HG03280 (cell line): Measurements from ENCODE around the gene NHERF1.

Source experiments
- ATAC-seq: cut with Tn5 transposase; IDR thresholded peaks from one replicate; pipeline ENCODE4 v1.9.1; 2021; ENCODE audit warnings: mild to moderate bottlenecking, moderate library complexity; ENCODE audit not compliant: unreplicated experiment

Gene NHERF1

DNA sequence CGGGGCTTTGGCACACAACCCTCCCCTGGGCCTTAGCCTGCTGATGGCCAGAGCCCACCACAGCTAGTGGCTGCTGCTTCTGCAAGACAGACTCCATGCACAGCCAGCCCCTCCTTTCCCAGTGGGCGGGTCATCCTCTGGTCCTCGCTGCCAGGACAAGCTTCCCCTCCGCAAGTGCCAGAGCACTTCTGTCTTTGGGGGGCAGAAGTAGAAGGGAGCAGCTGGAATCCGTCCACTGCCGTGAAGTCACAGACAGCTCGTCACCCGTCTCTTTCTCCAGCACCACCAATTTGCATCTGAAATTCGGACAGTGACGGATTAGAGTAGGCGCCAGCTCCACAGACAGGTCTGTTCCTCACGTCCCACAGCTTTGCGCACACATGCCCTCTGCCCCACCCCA is 59.0 kb downstream of the NHERF1 start:
- no peak for ATAC-seq

DNA sequence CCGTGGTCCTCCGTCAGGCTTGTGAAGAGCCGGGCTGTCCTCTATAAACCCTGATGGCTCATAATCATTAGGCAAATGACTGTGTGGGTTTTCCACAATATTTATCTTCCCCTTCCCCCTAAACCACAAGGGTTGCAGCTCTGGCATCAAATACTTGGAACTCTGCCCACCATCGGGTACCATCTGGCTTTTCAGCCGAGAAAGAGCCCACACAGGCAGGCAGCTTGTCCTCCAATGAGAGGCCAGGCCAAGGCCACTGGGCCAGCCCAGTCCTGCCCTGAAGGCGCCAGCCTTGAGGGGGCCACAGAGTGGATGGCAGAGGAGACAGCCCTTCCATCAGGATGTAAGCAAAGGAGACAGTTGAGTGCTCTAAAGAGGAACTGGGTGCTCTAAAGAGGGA is 59.5 kb downstream of the NHERF1 start:
- no peak for ATAC-seq

DNA sequence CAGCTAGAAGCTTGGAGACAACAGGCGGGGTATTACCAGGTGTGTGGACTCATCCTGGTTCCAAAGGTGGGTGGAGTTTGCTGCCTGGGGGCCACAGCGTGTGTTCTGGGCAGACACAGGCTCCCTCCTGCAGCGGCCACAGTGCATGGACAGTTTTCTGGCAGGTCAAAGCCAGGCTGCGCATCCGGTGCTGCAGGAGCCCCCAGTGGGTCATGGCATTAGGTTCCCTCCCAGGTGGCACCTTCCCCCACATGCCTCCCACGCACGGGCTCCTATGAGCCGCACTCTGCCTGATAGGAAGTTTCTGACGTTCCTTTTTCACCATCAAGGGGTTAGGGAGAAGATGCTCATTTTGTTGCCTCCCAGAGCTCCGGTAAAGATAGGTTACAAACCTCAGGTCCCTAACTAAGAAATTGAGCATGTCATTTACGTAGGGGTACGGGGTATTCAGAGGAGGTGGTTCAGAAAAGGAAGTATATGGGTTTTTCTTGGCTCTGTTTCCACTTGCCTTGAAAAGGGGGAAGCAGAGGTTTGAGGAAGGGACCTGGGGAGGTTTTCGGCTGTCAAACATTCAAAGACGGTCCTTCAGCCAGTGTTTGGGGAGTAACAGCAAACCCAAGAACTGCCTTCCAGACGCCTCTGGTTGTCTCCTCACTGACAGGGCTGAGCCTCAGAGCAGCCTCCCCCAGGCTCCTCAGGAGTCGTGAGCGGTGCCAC is 60.4 kb downstream of the NHERF1 start:
- no peak for ATAC-seq

DNA sequence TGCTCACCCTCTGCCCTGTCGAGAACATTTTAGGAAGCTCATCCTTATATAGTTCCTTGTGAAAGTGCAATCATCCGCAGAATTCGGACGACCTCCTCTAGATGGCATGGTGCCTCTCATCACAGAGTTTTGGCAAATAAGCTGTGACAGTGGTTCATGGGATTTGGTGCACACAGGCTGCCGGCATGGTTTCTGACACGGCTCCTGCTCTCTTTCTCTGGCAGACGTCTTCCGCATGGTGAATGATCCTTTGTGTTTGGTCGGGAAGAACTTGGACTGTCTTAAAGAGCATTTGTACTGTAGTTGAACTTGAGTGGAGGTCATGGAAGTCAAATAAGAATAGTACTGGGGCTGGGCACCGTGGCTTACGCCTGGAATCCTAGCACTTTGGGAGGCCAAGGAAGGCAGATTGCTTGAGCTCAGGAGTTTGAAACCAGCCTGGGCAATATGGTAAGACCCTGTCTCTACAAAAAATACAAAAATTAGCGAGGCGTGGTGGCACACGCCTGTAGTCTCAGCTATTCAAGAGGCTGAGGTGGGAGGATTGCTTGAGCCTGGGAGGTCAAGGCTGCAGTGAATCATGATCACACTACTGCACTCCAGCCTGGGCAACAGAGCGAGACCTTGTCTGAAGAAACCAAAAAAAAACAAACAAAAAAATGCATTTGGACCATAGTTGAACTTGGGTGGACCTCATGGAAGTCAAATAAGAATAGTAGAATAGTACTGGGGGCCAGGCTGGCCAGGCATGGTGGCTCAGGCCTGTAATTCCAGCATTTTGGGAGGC is 62.5 kb downstream of the NHERF1 start:
- no peak for ATAC-seq

DNA sequence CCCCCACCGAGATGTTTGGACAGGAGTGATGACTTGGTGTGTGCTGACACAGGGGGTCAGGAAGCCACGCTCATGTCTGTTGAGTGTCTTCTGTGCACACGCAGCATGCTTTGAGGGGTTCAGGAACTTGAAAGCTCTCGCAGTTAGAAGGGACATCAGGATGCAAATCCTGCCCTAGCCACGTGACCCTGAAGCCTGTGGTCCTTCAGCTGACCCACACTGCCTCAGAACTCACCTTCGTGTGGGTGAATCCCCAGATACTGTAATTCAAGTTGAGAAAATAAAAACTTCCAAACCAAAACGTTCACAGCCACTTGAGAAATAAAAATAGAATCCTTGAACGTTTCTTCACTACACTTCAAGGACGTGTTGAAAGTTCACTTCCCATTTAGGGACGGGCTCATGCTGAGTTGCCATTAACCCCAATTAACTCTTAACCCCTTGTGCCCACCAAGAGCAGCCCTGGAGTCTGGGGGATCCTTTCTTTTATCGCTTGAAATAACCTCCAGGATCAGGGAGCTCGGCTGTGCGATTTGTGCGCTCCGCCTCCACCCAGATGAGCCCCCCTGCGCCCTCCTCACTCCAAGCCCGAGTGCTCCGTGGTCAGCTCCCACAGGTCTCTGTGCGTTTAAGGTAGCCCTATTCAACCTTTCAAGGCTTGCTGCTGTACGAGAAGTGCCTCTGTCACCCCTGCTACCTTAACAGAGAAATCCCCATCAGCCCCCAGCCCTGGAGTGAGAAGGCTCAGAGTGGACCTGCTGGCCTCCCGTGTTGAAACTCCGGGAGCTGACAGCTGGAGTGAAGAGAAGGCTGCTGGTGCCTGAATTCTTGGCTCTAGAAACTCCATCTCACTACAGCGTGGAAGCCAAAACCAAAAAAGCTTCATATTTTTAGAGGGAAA is 63.9 kb downstream of the NHERF1 start:
- no peak for ATAC-seq

DNA sequence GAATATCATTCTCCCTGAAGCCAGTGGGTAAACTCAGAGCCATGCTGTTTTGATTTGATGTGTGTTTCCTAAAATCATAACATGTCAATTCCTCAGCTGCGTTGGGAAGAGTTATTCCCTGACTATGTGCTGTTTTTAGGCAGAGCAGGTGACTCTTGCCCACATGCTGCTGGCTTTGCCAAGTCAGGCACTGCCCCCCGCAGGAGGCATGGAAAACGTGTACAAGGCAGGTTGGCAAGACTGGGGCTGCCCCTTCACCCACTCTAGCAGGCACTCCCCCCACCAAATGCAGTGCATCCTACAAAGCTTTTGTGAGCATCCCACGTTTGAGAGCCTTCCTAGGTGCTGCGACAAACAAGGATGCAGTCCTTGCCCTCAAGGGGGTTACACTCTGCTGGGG is 66.0 kb downstream of the NHERF1 start:
- ATAC-seq: no peak

DNA sequence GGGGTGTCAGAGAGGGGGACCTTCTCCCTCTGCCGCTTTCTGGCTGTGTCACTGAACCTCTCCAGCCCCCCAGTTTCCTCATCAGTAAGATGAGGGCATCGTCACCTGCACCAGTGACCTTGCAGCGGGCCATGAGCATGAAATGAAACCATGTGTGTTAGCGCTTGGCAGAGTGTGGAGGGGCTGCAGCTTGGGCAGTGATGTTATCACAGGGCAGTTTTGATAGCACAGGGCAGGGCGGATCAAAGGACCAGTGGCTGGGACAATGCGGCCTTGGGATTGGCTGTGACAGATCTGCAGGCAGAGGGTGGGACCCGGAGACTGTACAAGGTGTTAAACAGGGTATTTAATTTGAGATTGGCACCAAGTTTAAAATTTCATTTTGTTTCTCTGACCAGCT is 66.6 kb downstream of the NHERF1 start:
- ATAC-seq: no peak

DNA sequence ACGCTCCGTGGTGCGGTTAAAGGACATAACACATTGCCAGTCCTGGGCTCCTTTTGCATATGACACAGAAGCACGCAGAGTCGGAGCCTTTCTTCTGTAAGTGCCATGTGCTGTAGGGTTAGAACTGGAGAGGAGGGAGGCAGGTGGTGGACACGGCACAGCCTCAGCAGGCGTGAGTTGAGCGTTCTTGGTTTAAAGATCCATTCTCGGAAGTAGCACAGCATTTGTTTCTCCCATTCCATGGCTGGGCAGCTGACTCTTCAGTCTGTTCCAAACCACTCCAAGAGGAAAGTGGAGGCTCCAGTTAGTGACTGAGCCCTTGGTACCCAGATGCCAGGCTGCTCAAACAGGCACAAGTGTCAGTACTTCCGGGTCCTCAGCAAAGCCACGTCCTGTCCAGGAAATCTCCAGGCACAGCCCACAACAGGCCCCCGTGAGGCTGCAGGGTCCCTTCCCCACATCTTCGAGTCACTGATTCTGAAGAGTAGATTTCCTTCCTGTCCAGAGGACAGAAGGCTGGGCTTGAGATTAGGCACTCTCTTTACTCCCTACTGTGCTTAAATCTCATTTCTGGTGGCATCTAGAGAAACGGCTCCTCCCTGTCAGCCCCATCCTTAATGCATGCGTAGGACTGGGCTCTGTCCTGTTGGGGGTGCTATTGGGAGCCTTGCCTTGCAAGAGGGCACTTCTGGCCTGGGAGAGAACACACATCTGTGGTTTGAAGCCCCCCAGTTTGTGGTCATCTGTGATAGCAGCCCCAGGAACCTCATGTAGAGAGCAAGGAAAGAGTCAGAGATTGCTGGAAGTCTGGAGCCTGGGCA is 67.3 kb downstream of the NHERF1 start:
- ATAC-seq: no peak

DNA sequence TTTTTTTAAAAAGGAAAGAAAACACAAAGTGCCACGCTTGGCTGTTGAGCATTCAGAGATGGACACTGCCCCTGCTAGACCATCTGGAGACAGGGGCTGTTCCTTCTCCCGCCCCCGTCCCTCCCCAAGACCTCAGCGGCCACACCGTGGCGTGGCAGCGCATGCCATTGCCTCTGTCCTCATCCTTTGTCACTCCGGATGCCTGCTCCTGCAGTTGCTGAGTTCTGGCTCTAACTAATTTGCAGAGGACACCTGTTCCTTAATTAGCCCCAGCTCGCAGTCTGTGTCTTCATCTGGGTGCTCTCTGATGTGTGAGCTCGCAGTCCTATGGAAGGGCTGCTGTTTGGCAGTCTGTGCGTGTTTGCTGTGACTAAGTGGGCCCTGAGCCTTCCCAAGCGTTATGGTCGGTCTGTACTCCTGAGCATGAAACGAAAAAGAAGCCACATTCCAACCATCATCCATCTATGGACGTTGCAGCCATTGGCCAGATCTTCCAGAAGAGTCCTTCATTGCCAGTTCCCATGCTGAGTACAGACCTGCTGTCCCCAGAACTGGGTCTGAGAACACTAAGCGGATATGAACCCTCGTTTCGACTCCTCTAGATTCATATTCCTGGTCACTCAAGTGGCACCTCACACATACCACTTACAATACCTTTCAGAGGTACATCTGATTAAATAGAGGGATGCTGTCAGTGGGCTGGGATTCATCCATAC is 68.6 kb downstream of the NHERF1 start:
- no peak for ATAC-seq

DNA sequence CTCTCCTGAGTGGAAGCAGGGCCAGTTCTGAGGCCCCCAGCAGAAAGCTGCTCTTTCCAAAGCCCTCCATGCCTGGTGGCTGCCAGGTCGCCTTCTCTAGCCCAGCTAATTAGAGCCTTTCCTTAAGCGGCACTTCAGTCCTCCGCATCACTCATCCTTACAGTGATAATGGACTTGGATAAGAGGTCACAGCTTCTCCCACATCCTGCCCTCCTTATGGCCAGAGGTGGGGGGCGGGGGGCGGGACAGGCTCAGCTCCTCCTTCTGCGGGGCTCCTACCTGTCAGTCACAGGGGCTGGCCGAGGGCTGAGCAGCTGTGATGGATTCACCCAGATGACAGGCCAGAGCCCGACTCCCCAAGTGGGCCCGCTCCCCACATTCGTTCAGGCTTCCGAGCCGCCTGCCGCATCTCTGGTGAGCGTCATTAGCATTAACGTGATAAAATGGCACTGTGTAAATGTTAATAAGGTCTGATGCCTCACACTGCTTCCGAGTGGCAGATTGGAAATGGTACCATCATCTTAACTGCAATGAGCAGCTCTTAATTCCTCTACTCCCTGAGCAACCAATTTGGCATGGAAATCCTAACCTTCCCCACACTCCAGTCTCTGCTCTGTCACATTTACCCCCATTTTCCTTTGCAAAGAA is 70.0 kb downstream of the NHERF1 start:
- ATAC-seq: no peak
